Fibroblast of lung (primary cell): ENCODE measurements around the gene SCAF11. TPM values are rescaled to one million over a fixed set of nuclear protein-coding genes. Genes with fewer than 3 reads are reported as not detected.

ENCODE experiments used
- DNase-seq, 2 donors: peaks; one replicate each; pipeline versions ENCODE4 v3.0.0 to v3.0.0-alpha.2; 2010; ENCODE audit warnings: low read depth in 2 of 2
- H2AFZ ChIP-seq: 2 replicates; pipeline ENCODE4 v1.5.1; 2012; ENCODE audit warnings: low read length, control low read depth, inconsistent platforms
- H3K27ac ChIP-seq: 2 replicates; pipeline ENCODE4 v1.5.1; 2011; ENCODE audit warnings: low read length, control low read depth; ENCODE audit not compliant: insufficient read depth
- H3K27me3 ChIP-seq: 2 replicates; pipeline ENCODE4 v1.5.1; 2011; ENCODE audit warnings: mild to moderate bottlenecking, low read length; ENCODE audit not compliant: control insufficient read depth, insufficient read depth
- H3K36me3 ChIP-seq: 2 replicates; pipeline ENCODE4 v1.5.1; 2011; ENCODE audit warnings: low read length; ENCODE audit not compliant: control insufficient read depth, insufficient read depth
- H3K4me1 ChIP-seq: 2 replicates; pipeline ENCODE4 v1.5.1; 2011; ENCODE audit warnings: low read length; ENCODE audit not compliant: control insufficient read depth, insufficient read depth; ENCODE audit errors: extremely low read depth
- H3K4me2 ChIP-seq: 2 replicates; pipeline ENCODE4 v1.5.1; 2011; ENCODE audit warnings: low read length, control low read depth; ENCODE audit not compliant: insufficient read depth; ENCODE audit errors: extremely low read depth
- H3K4me3 ChIP-seq, 4 experiments: fragments of 200-600 bp in 1 of 4; sonication (generic) in 1 of 4; replicated peaks in 1 of 4; 2 replicates each; pipeline ENCODE4 v1.5.1; 2011 to 2016; ENCODE audit warnings: low read length in 4 of 4, low read depth in 3 of 4, mild to moderate bottlenecking in 3 of 4, control low read depth in 2 of 4, inconsistent platforms in 1 of 4, mixed read lengths in 1 of 4; ENCODE audit not compliant: insufficient read depth in 1 of 4; ENCODE audit errors: control extremely low read depth in 1 of 4
- H3K79me2 ChIP-seq: 2 replicates; pipeline ENCODE4 v1.5.1; 2012; ENCODE audit warnings: mild to moderate bottlenecking, low read length, inconsistent platforms; ENCODE audit not compliant: control insufficient read depth, insufficient read depth
- H3K9ac ChIP-seq: 2 replicates; pipeline ENCODE4 v1.5.1; 2011; ENCODE audit warnings: mild to moderate bottlenecking, low read length, control low read depth; ENCODE audit not compliant: insufficient read depth
- H3K9me3 ChIP-seq: 2 replicates; pipeline ENCODE4 v1.5.1; 2012; ENCODE audit warnings: low read depth, low read length; ENCODE audit not compliant: control insufficient read depth, insufficient read depth
- H4K20me1 ChIP-seq: 2 replicates; pipeline ENCODE4 v1.5.1; 2011; ENCODE audit warnings: low read length; ENCODE audit not compliant: control insufficient read depth, insufficient read depth; ENCODE audit errors: extremely low read depth
- CTCF ChIP-seq, 2 donors: IDR thresholded peaks in 1 of 2; conservative IDR thresholded peaks in 1 of 2; 1 replicate in 1 of 2; 2 replicates in 1 of 2; pipeline ENCODE4 v1.5.1; 2011 to 2012; ENCODE audit warnings: low read length in 2 of 2, control low read depth in 1 of 2, inconsistent platforms in 1 of 2, low read depth in 1 of 2, mild to moderate bottlenecking in 1 of 2
- EZH2 ChIP-seq: IDR thresholded peaks from 2 replicates; pipeline ENCODE4 v1.5.1; 2012; ENCODE audit warnings: low read length, control low read depth, mild to moderate bottlenecking; ENCODE audit errors: missing control alignments
- polyA plus RNA-seq, 2 donors: library from polyadenylated mRNA; depleted of rRNA in 1 of 2; stranded (reverse) in 1 of 2; unstranded in 1 of 2; fragments of >200 nt; gene quantifications; 2 replicates each; pipeline ENCODE4 v1.2.1, GENCODE V29; 2011 to 2012; ENCODE audit warnings: missing spikeins in 1 of 2
- total RNA-seq: library from RNA; depleted of rRNA; stranded (reverse); fragments of >200 nt; gene quantifications from 2 replicates; pipeline ENCODE4 v1.2.1, GENCODE V29; 2014

Gene SCAF11
- total and polyA plus RNA-seq, 2 donors (not counting 1 experiment from before 2014, with no cell fraction given) = 43.8 to 79.4 TPM

- no peak overlapping the region for H3K4me3 ChIP-seq
- H3K4me1 ChIP-seq = no peaks in the 10 kb centered on the region
- peaks cover 92% of the 10 kb centered on the region for H3K79me2 ChIP-seq
- no peak for DNase-seq
- H3K9ac ChIP-seq = no peak overlapping the region
- no peaks in the 10 kb centered on the region for H3K27me3 ChIP-seq
- TF ChIP-seq CTCF (conservative IDR thresholded peaks at IDR 0.05 in 1 of 2, IDR thresholded peaks at IDR 0.05 in 1 of 2; ENCODE audit: low read depth in 1 of 2, low read length in 2 of 2) = no peak
- TF ChIP-seq EZH2 = no peak
- H3K27ac ChIP-seq = no peak overlapping the region
- H3K4me2 ChIP-seq = no peak overlapping the region
- no peak overlapping the region for H2AFZ ChIP-seq
- peaks cover 6% of the 10 kb centered on the region for H4K20me1 ChIP-seq
- no peaks in the 10 kb centered on the region for H3K9me3 ChIP-seq
- H3K36me3 ChIP-seq = no peaks in the 10 kb centered on the region
Observed at GRCh38 chr12:45978108-45978507, 12.3 kb downstream of the SCAF11 start.

- no peaks in the 10 kb centered on the region for H3K9me3 ChIP-seq
- no peak overlapping the region for H3K4me3 ChIP-seq
- no peaks in the 10 kb centered on the region for H3K4me1 ChIP-seq
- peaks cover 87% of the 10 kb centered on the region for H3K79me2 ChIP-seq
- no peak overlapping the region for H3K9ac ChIP-seq
- no peak overlapping the region for H3K4me2 ChIP-seq
- no peaks in the 10 kb centered on the region for H3K27me3 ChIP-seq
- no peak overlapping the region for H2AFZ ChIP-seq
- H3K36me3 ChIP-seq = no peaks in the 10 kb centered on the region
- DNase-seq = no peak
- peaks cover 6% of the 10 kb centered on the region for H4K20me1 ChIP-seq
- H3K27ac ChIP-seq = no peak overlapping the region
- TF ChIP-seq EZH2 = no peak
- TF ChIP-seq CTCF (conservative IDR thresholded peaks at IDR 0.05 in 1 of 2, IDR thresholded peaks at IDR 0.05 in 1 of 2; ENCODE audit: low read depth in 1 of 2, low read length in 2 of 2) = no peak
Observed at GRCh38 chr12:45977620-45978019, 12.8 kb downstream of the SCAF11 start.

- Histone ChIP-seq H3K27me3 (no peaks in the 10 kb centered on the region), H3K27ac (no peak overlapping the region), H3K36me3 (no peaks in the 10 kb centered on the region), H3K9me3 (no peaks in the 10 kb centered on the region), H4K20me1 (peaks cover 5% of the 10 kb centered on the region), H2AFZ (no peak overlapping the region), H3K4me2 (no peak overlapping the region), H3K4me1 (no peaks in the 10 kb centered on the region), H3K79me2 (peaks cover 83% of the 10 kb centered on the region), H3K4me3 (no peak overlapping the region), H3K9ac (no peak overlapping the region)
- TF ChIP-seq EZH2 (no peak), CTCF (conservative IDR thresholded peaks at IDR 0.05 in 1 of 2, IDR thresholded peaks at IDR 0.05 in 1 of 2; ENCODE audit: low read depth in 1 of 2, low read length in 2 of 2) (no peak)
- DNase-seq = no peak
Observed at GRCh38 chr12:45975506-45975905, 14.9 kb downstream of the SCAF11 start.
